ENCODE measurements around the gene UGT1A5. TPM values are rescaled to one million over a fixed set of nuclear protein-coding genes. Genes with fewer than 3 reads are reported as not detected.

Gene UGT1A5
- total RNA-seq, 2 experiments from 2014 or later: not detected

DNA sequence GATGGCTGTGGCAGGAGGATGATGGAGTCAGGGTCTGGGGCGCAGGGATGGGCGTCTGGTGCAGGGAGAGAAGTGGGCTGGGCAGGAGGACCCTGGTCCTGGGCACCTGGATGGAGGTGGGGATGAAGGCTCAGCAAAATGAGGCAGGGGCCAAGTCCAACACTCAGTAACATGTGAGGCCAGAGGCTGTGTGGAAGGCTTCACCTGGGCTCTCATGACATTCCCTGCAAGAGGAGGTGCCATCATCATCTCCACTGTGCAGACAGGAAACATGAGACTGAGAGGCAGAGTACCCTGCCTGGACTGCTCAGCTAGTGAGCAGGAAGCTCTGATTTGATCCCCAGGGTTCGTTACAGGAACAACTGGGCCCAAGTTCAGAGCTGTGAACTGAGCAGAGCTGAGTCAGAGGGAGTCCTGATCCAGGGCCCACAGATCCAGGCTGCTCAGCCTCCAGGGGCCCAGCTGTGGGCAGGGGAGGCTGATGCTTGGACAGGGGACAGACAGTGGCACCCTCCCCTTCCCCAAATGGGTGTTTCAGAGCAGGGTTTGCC, 104.7 kb downstream of the UGT1A5 start:
- Mint-ChIP-seq H3K36me3 (ENCODE audit: low read depth) (no peaks in the 10 kb centered on the region), H3K4me3 (no peak overlapping the region), H3K27me3 (peaks cover 9% of the 10 kb centered on the region), H3K9me3 (no peaks in the 10 kb centered on the region), H3K4me1 (no peaks in the 10 kb centered on the region), H3K27ac (no peak overlapping the region)
- ChIA-PET CTCF (no interaction called here), POLR2A (no interaction called here)
- DNase-seq: no peak

DNA sequence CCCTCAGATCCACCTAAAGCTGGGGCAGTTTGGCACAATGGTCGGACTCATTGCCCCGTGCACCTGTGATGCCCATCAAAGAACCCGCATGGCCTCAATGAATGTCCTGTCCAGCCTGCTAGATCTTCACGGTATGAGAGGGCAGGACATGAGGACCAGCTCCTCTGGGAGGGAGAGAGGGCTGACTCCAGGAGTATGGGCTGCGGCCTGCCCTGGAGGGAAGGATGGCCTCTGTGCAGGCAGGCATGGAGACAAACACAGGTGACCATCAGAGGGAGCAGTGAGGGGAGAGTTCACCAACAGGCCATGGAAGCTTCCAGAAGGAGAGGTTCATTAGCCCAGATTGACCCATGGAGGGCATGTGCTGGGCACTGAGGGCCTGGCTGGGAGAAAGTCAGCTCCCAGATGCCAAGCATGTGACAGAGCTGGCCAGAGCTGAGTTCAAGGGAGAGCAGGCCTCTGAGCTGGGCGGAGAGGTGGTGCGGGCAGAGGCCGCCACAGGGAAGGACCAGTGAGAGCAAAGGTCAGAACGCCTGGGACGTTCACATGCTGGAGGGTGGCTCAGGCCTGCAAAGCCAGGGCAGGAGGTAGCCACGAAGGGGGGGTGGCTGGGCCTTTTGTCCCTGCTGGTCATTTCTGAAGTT, 105.4 kb downstream of the UGT1A5 start:
- H3K36me3 Mint-ChIP-seq (ENCODE audit: low read depth): no peaks in the 10 kb centered on the region
- no peaks in the 10 kb centered on the region for H3K4me1 Mint-ChIP-seq
- no peak for DNase-seq
- no peak overlapping the region for H3K27ac Mint-ChIP-seq
- CTCF ChIA-PET: no interaction called here
- POLR2A ChIA-PET: no interaction called here
- H3K4me3 Mint-ChIP-seq: no peak overlapping the region
- H3K9me3 Mint-ChIP-seq: no peaks in the 10 kb centered on the region
- H3K27me3 Mint-ChIP-seq: peaks cover 9% of the 10 kb centered on the region

DNA sequence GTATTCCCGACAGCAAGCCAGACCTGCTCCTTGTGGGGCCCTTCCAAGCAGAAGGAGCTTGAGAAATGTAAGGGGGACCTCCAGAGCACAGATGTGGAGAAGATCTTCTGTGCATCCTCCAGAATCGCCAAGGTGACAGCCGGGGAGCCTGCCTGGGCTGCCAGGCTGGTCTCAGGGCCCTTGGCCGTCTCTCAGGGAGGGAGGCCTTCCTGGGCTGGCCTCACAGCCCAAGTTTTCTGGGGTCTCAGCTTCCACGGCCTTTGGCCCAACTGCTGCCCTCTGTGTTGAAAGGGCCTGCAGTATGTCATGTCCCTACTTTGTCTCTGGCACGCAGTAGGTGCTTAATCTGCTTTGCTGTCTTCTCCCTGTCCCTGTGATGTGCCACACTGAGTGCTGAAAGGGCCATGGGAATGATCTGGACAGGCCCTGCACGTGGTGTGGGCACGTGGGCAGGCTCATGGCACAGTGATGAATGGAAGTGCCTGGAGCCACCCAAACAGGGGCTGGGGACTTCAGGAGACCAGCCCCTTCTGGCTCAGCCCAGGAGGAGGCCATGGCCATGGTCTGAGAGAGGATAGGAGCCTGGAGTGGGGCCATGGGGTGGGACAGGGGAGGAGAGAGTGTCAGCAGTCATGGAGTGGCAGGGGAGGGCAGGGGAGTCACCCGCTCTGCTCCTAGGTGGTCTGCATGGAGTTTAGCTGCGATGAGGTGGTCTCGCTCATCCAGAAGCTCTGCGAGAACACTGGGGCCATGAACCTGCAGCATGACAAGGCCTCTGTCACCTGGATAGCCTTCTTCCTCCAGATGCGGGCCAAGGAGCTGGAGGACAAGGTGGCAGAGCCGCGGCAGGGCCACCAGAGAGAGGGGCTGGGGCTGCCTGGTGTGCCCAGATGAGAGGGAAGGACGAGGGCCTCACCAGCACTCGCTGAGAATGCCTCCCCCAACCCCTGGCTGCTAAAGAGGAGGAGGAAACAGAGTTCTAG, 106.2 kb downstream of the UGT1A5 start:
- POLR2A ChIA-PET: no interaction called here
- Mint-ChIP-seq H3K4me1 (no peaks in the 10 kb centered on the region), H3K4me3 (no peak overlapping the region), H3K36me3 (ENCODE audit: low read depth) (no peaks in the 10 kb centered on the region), H3K27ac (no peak overlapping the region), H3K9me3 (no peaks in the 10 kb centered on the region), H3K27me3 (peaks cover 9% of the 10 kb centered on the region)
- no peak for DNase-seq
- CTCF ChIA-PET: no interaction called here

DNA sequence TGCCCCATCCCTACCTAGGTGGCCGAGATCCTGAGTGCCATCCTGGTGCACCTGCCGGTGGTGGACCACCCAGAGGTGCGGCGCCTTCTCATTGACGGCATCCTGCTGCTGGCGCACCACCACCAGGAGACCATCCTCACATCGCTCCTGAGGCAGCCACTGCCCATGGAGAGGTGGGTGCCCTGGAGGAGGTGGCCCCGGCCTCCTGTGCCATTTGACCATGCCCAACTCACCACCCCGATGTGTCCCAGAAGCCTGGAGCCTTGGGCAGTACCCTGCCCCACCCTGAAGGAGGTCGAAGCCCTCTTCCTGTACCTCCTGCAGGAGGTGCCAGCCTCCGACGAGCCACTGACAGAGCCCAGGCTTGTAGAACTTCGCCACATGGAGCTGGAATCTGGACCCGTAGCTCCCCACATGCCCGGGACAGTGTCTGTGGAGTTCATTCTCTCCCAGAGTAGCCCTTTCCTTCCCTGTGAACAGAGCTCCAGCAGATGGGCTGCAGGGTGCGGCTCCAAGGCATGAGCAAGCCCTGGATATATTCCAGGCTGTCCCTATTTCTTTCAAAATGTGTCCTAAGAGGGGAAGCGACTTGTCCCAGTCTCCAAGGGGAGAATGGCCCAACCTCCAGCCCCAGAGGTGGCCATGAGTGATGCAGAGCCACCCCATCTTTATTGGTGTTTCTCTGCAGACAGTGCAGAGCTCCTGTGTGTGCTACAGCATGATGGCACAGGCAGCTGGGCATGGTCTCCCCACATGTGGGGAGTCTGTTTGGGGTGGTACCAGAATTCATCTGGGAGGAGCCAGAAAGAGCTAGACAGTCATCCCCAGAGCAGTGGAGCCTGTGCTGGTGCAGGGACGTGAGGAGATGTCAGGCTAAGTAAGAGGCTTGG, 107.4 kb downstream of the UGT1A5 start:
- Mint-ChIP-seq H3K9me3 (no peaks in the 10 kb centered on the region), H3K4me3 (no peak overlapping the region), H3K27ac (no peak overlapping the region), H3K27me3 (peaks cover 8% of the 10 kb centered on the region), H3K36me3 (ENCODE audit: low read depth) (no peaks in the 10 kb centered on the region), H3K4me1 (no peaks in the 10 kb centered on the region)
- no peak for DNase-seq
- ChIA-PET CTCF (no interaction called here), POLR2A (no interaction called here)

DNA sequence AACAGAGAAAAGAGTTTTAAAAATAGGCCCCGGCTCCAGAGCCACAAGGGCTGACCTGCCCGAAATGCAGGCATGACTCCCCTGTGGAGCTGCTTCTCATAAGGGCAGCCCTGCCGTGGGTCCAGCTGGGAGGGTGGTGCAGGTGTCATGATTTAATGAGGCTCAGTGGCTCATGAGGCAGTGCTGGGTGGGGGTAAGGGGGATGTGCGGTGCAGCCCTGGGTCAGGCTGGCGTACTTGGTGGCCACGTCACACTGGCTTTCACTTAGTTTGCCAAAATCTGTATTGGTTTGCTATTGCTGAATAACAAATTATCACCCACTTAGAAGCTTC, 108.0 kb downstream of the UGT1A5 start:
- Mint-ChIP-seq H3K4me1 (no peaks in the 10 kb centered on the region), H3K36me3 (ENCODE audit: low read depth) (no peaks in the 10 kb centered on the region), H3K27ac (no peak overlapping the region), H3K4me3 (no peak overlapping the region), H3K9me3 (no peaks in the 10 kb centered on the region), H3K27me3 (peaks cover 10% of the 10 kb centered on the region)
- ChIA-PET CTCF (no interaction called here), POLR2A (no interaction called here)
- DNase-seq: no peak

DNA sequence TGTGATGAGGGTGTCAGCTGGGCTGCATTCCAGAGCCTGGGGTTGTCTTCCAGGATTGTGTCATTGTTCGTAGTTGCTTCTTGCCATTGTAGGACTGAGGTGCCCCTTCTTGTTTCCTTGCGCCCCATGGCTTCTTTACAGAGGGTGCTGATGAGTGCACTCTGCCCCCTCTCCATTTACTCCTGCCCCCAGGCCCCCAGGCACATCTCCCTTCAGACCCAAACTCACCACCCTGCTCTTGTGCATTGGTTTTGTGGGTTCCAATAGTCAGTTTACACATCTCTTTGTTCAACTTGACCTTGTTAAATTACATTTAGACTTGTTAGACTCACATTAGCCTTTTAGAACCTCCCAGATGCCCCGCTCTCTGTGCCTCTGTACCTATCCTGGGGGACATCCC, 108.5 kb downstream of the UGT1A5 start:
- no peak overlapping the region for H3K27ac Mint-ChIP-seq
- ChIA-PET CTCF (no interaction called here), POLR2A (no interaction called here)
- H3K4me1 Mint-ChIP-seq: no peaks in the 10 kb centered on the region
- H3K9me3 Mint-ChIP-seq: no peaks in the 10 kb centered on the region
- no peak for DNase-seq
- H3K36me3 Mint-ChIP-seq (ENCODE audit: low read depth): no peaks in the 10 kb centered on the region
- H3K27me3 Mint-ChIP-seq: peaks cover 10% of the 10 kb centered on the region
- no peak overlapping the region for H3K4me3 Mint-ChIP-seq

DNA sequence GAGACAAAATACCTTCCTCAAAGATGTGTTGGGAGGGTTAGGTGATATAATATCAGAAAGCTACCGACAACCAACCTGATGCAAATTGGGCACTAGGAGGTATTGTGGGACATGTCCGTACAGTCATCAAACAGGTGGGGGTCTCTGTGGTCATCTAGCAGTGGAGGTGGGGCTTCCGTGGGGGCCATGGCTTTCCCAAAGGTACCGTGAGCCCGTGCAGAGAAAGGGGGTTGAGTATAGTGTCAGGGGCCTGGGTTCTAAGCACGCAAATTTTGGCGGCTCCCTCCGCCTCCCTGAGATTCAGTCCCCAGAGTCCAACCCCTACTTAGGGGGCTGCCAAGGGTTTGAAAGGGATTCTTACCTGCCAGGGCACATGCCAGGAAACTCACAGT, 109.0 kb downstream of the UGT1A5 start:
- Mint-ChIP-seq H3K36me3 (ENCODE audit: low read depth) (no peaks in the 10 kb centered on the region), H3K27ac (no peak overlapping the region), H3K4me1 (no peaks in the 10 kb centered on the region), H3K4me3 (no peak overlapping the region), H3K27me3 (peaks cover 11% of the 10 kb centered on the region), H3K9me3 (no peaks in the 10 kb centered on the region)
- ChIA-PET POLR2A (no interaction called here), CTCF (no interaction called here)
- no peak for DNase-seq

DNA sequence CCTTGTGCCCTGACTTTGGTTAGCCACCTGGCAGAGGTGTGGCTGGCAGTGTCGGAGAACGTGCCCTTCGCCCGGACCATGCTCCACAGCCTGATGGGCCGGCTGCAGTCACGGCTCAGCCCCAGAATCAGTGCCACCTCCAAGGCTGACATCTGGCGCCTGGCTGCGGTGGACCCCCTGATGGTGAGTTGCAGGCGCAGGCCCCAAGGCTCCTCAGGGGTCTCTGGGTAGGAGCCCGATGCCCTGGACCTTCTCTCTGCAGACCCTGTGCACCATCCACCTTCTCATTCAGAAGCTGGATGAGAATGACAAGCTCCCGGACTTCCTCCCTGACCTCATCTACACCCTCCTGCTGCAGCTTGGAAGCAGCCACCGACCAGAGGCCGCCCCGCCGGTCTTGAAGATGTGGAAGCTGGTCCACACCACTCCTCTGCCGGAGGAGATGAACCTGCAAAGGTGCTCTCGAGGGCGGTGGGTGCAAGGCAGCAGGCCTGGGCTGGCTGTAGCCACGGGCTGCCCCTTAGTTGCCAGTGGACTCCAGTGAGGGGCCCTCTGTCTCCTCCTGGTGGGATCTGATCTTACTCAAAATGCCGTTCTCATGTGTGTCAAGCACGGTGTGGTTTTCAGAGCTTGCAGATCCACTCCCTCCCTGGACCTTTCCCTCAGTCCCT, 109.5 kb downstream of the UGT1A5 start:
- no peaks in the 10 kb centered on the region for H3K9me3 Mint-ChIP-seq
- ChIA-PET CTCF (no interaction called here), POLR2A (interaction anchor here (0.5 kb wide), 1 partner anchor 1668 kb away, joined by 4 read pairs; no protein-coding TSS in a partner anchor)
- peaks cover 13% of the 10 kb centered on the region for H3K27me3 Mint-ChIP-seq
- no peak for DNase-seq
- no peak overlapping the region for H3K4me3 Mint-ChIP-seq
- no peaks in the 10 kb centered on the region for H3K4me1 Mint-ChIP-seq
- no peak overlapping the region for H3K27ac Mint-ChIP-seq
- no peaks in the 10 kb centered on the region for H3K36me3 Mint-ChIP-seq (ENCODE audit: low read depth)

Other genes with a start within 250 kb of the UGT1A5 start
- gene USP40, start 146.1 kb upstream of the UGT1A5 start, total RNA-seq: 10 to 100 TPM; 17.1 to 18.9 TPM
- gene UGT1A8, start 95.3 kb upstream of the UGT1A5 start, total RNA-seq: not detected
- gene UGT1A10, start 76.5 kb upstream of the UGT1A5 start, total RNA-seq: not detected
- gene UGT1A9, start 41.0 kb upstream of the UGT1A5 start, total RNA-seq: not detected
- not detected for gene UGT1A7, start 31.0 kb upstream of the UGT1A5 start, total RNA-seq
- gene UGT1A6, start 20.0 kb upstream of the UGT1A5 start, total RNA-seq: not detected
- gene UGT1A4, start 5.8 kb downstream of the UGT1A5 start, total RNA-seq: not detected
- not detected for gene UGT1A3, start 16.1 kb downstream of the UGT1A5 start, total RNA-seq
- gene UGT1A1, start 47.4 kb downstream of the UGT1A5 start, total RNA-seq: not detected
- gene MROH2A, start 65.4 kb downstream of the UGT1A5 start, total RNA-seq: not detected
- 100 to 1,000 TPM; 126 to 129 TPM for gene HJURP, start 141.6 kb downstream of the UGT1A5 start, total RNA-seq
- not detected for gene TRPM8, start 204.5 kb downstream of the UGT1A5 start, total RNA-seq

All from activated CD4-positive, alpha-beta memory T cell treated with anti-CD3 and anti-CD28 coated beads, Interleukin-2, amount 10 ng/mL, durations not matched to agents 7 days and 5 days (primary cell).